GM19463 (cell line): Measurements from ENCODE around the gene JAK3.
"Not testable (repeated sequence)": the region's sequence is repeated elsewhere in the genome, so short reads cannot be mapped to it uniquely, and the experiment has no call there.

Experiments used
- ATAC-seq: cut with Tn5 transposase; IDR thresholded peaks from one replicate; pipeline ENCODE4 v1.9.1; 2021; ENCODE audit warnings: mild to moderate bottlenecking, moderate library complexity; ENCODE audit not compliant: unreplicated experiment

Gene JAK3

GRCh38 chr19:17807731-17808316 lies 40.0 kb downstream of the JAK3 start:
- ATAC-seq: no peak

GRCh38 chr19:17806945-17807344 lies 40.8 kb downstream of the JAK3 start:
- ATAC-seq: no peak

- no peak for ATAC-seq
These were observed 42.4 kb downstream of the JAK3 start for GRCh38 chr19:17805427-17805826.

GRCh38 chr19:17803264-17803896 lies 44.4 kb downstream of the JAK3 start:
- ATAC-seq: no peak

GRCh38 chr19:17802137-17802858 lies 45.5 kb downstream of the JAK3 start:
- ATAC-seq: no peak

GRCh38 chr19:17798599-17798998 lies 49.2 kb downstream of the JAK3 start:
- ATAC-seq: not testable (repeated sequence)

GRCh38 chr19:17797424-17798201 lies 50.2 kb downstream of the JAK3 start:
- ATAC-seq: no peak

- ATAC-seq: no peak
These were observed 50.9 kb downstream of the JAK3 start for GRCh38 chr19:17796838-17797423.

- no peak for ATAC-seq
These were observed 51.6 kb downstream of the JAK3 start for GRCh38 chr19:17796013-17796837.

GRCh38 chr19:17795495-17795856 lies 52.3 kb downstream of the JAK3 start:
- ATAC-seq: no peak

GRCh38 chr19:17794731-17795494 lies 52.9 kb downstream of the JAK3 start, which contains the start of gene B3GNT3:
Gene B3GNT3 (plus strand): TSS chr19:17795138. CDS start chr19:17807808, 12,670 bp downstream.
- ATAC-seq: no peak

- ATAC-seq: no peak
These were observed 53.4 kb downstream of the JAK3 start for GRCh38 chr19:17794412-17794730.

GRCh38 chr19:17790059-17790780 lies 57.6 kb downstream of the JAK3 start:
- no peak for ATAC-seq

- ATAC-seq: no peak
These were observed 59.1 kb downstream of the JAK3 start for GRCh38 chr19:17788632-17789031.

- no peak for ATAC-seq
These were observed 60.4 kb downstream of the JAK3 start for GRCh38 chr19:17787274-17787913.

- ATAC-seq: no peak
These were observed 63.4 kb downstream of the JAK3 start for GRCh38 chr19:17784201-17785008.

- ATAC-seq: not testable (repeated sequence)
These were observed 64.1 kb downstream of the JAK3 start for GRCh38 chr19:17783721-17784120.

- no peak for ATAC-seq
These were observed 67.0 kb downstream of the JAK3 start for GRCh38 chr19:17780781-17781180.
